WERI-Rb-1 (cell line): ENCODE results near the gene NIT2.

Source experiments
- DNase-seq: peaks from one replicate; pipeline ENCODE4 v3.0.0-alpha.2; 2020
- H3K27ac ChIP-seq: fragments of 250-450 bp; sonication (Bioruptor Pico); 2 replicates; pipeline ENCODE4 v1.5.1; 2020; ENCODE audit warnings: mild to moderate bottlenecking, moderate library complexity
- H3K27me3 ChIP-seq: fragments of 250-450 bp; sonication (Bioruptor Pico); 2 replicates; pipeline ENCODE4 v1.5.1; 2021; ENCODE audit warnings: mild to moderate bottlenecking, low read depth, moderate library complexity; ENCODE audit not compliant: insufficient read depth, severe bottlenecking
- H3K36me3 ChIP-seq: fragments of 250-450 bp; sonication (Bioruptor Pico); 2 replicates; pipeline ENCODE4 v1.5.1; 2020; ENCODE audit warnings: mild to moderate bottlenecking, moderate library complexity
- H3K4me3 ChIP-seq: 2 replicates; pipeline ENCODE4 v1.5.1; 2011; ENCODE audit warnings: low read depth, mild to moderate bottlenecking, control low read depth, low read length
- H3K9me3 ChIP-seq: fragments of 250-450 bp; sonication (Bioruptor Pico); 2 replicates; pipeline ENCODE4 v1.5.1; 2021; ENCODE audit warnings: mild to moderate bottlenecking, moderate library complexity; ENCODE audit not compliant: severe bottlenecking
- CTCF ChIP-seq: IDR thresholded peaks from 2 replicates; pipeline ENCODE4 v1.5.1; 2011; ENCODE audit warnings: low read depth, mild to moderate bottlenecking, control low read depth, inconsistent platforms, low read length

The NIT2 gene

DNA sequence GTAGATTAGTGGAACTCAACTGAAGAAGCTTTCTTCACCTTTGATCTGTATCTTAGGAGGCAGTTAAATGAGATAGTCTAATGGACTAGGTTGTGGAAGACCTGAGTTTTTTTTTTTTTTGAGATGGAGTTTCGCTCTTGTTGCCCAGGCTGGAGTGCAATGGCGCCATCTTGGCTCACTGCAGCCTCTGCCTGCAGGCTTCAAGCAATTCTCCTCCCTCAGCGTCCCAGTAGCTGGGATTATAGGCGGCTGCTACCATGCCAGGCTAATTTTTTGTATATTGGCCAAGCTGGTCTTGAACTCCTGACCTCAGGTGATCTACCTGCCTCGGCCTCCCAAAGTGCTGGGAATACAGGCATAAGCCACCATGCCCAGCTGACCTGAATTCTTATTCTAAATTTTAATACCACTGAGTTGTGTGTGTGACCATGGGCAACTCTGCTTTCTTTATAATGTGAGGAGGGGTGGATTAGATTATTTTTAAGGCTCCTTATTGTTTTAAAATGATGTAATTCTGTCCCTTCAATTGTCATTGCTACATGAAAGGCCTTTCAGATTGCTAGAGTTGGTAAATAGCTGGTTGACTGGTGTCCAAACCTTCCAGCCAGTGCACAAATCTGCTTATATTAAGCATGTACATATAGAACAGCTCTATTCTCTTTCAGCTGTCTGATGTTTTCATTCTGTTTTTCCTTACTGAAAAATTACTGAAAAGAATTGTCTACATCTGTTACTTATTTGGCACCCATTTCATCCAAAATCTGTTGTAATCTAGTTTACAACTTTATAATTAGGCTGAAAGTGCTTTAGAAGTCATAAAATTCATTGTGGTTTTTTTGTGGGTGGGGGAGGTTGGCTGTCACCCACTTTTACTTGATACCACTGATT lies 69.0 kb downstream of the NIT2 start:
- Histone ChIP-seq H3K27ac (no peak overlapping the region), H3K36me3 (no peaks in the 10 kb centered on the region; the same call in 1 of the 2 replicates), H3K4me3 (no peak overlapping the region; the same call in 1 of the 2 replicates), H3K9me3 (no peaks in the 10 kb centered on the region), H3K27me3 (no peaks in the 10 kb centered on the region)
- peak; percentile 39 for DNase-seq
- TF ChIP-seq CTCF, result 0 out of 2 replicates have a peak, but pooled peaks have one; percentile 20

- no peaks in the 10 kb centered on the region for H3K27me3 ChIP-seq
- H3K27ac ChIP-seq, result no peak overlapping the region
- no peak for DNase-seq
- H3K9me3 ChIP-seq, result no peaks in the 10 kb centered on the region
- no peak for TF ChIP-seq CTCF
- H3K36me3 ChIP-seq, result no peaks in the 10 kb centered on the region; the same call in 1 of the 2 replicates
- H3K4me3 ChIP-seq, result no peak overlapping the region
Measured at GRCh38 chr3:100404250-100404548, 69.6 kb downstream of the NIT2 start.

GRCh38 chr3:100407164-100407563 lies 72.6 kb downstream of the NIT2 start:
- H3K36me3 ChIP-seq, result no peaks in the 10 kb centered on the region; the same call in 1 of the 2 replicates
- TF ChIP-seq CTCF, result no peak
- H3K27me3 ChIP-seq, result no peaks in the 10 kb centered on the region
- H3K27ac ChIP-seq, result no peak overlapping the region
- H3K4me3 ChIP-seq, result no peak overlapping the region
- H3K9me3 ChIP-seq, result no peaks in the 10 kb centered on the region
- no peak for DNase-seq

GRCh38 chr3:100407977-100408532 lies 73.5 kb downstream of the NIT2 start:
- TF ChIP-seq CTCF, result no peak
- no peaks in the 10 kb centered on the region for H3K9me3 ChIP-seq
- no peaks in the 10 kb centered on the region; the same call in 1 of the 2 replicates for H3K36me3 ChIP-seq
- no peak for DNase-seq
- H3K4me3 ChIP-seq, result no peak overlapping the region
- no peak overlapping the region for H3K27ac ChIP-seq
- H3K27me3 ChIP-seq, result no peaks in the 10 kb centered on the region
